OCI-LY1 (cell line): Measurements from ENCODE around the gene TLCD1.

Source experiments
- H2AFZ ChIP-seq: fragments of 200-600 bp; sonication (generic), shearing (Covaris generic); 2 replicates; pipeline ENCODE4 v1.6.0; 2014; ENCODE audit warnings: antibody characterized with exemption, mild to moderate bottlenecking, low read length
- H3F3A ChIP-seq: fragments of 200-600 bp; sonication (generic), shearing (Covaris generic); 2 replicates; pipeline ENCODE4 v1.6.0; 2014; ENCODE audit warnings: mild to moderate bottlenecking, antibody characterized with exemption, low read length, moderate library complexity; ENCODE audit not compliant: insufficient read depth
- H3K27ac ChIP-seq: fragments of 200-600 bp; sonication (generic); 2 replicates; pipeline ENCODE4 v1.5.1; 2014; ENCODE audit warnings: low read length, mixed run types, mild to moderate bottlenecking, low read depth; ENCODE audit not compliant: poor library complexity, severe bottlenecking
- H3K27me3 ChIP-seq: fragments of 200-600 bp; sonication (generic); 2 replicates; pipeline ENCODE4 v1.6.0; 2014; ENCODE audit warnings: antibody characterized with exemption, mild to moderate bottlenecking, low read length, moderate library complexity; ENCODE audit not compliant: insufficient read depth
- H3K36me3 ChIP-seq: fragments of 200-600 bp; sonication (generic); 2 replicates; pipeline ENCODE4 v1.6.1; 2014; ENCODE audit warnings: mild to moderate bottlenecking, antibody characterized with exemption, low read length, moderate library complexity, mixed read lengths; ENCODE audit not compliant: insufficient read depth
- H3K4me1 ChIP-seq: fragments of 200-600 bp; sonication (generic); 2 replicates; pipeline ENCODE4 v1.5.1; 2014; ENCODE audit warnings: mild to moderate bottlenecking, low read length, moderate library complexity; ENCODE audit not compliant: insufficient read depth, severe bottlenecking
- H3K4me2 ChIP-seq: fragments of 200-600 bp; sonication (generic), shearing (Covaris generic); 2 replicates; pipeline ENCODE4 v1.6.1; 2014; ENCODE audit warnings: low read length
- H3K4me3 ChIP-seq: fragments of 200-600 bp; sonication (generic); 2 replicates; pipeline ENCODE4 v1.5.1; 2014; ENCODE audit warnings: low read length, low read depth, mild to moderate bottlenecking, mixed read lengths; ENCODE audit not compliant: poor library complexity, severe bottlenecking
- H3K79me2 ChIP-seq: fragments of 200-600 bp; shearing (Covaris generic); 2 replicates; pipeline ENCODE4 v1.6.1; 2016; ENCODE audit warnings: mixed run types, low read length, mixed read lengths; ENCODE audit not compliant: insufficient read depth
- H3K9ac ChIP-seq: fragments of 200-600 bp; sonication (generic), shearing (Covaris generic); 2 replicates; pipeline ENCODE4 v1.6.1; 2014; ENCODE audit warnings: mild to moderate bottlenecking, low read length, mixed read lengths
- H3K9me2 ChIP-seq: fragments of 200-600 bp; sonication (generic), shearing (Covaris generic); 2 replicates; pipeline ENCODE4 v1.6.1; 2014; ENCODE audit warnings: low read depth, mild to moderate bottlenecking, low read length, mixed read lengths
- H3K9me3 ChIP-seq: fragments of 200-600 bp; shearing (Covaris generic); 2 replicates; pipeline ENCODE4 v1.6.1; 2014; ENCODE audit warnings: low read length, mixed read lengths
- H4K20me1 ChIP-seq: fragments of 200-600 bp; sonication (generic), shearing (Covaris generic); 2 replicates; pipeline ENCODE4 v1.6.0; 2016; ENCODE audit warnings: mild to moderate bottlenecking, low read length; ENCODE audit not compliant: insufficient read depth
- CTCF ChIP-seq: fragments of 200-600 bp; sonication (generic), shearing (Covaris generic); IDR thresholded peaks from 2 replicates; pipeline ENCODE4 v1.5.1; 2017; ENCODE audit warnings: mild to moderate bottlenecking, antibody characterized with exemption, low read length, moderate library complexity, mixed read lengths
- EZH2 ChIP-seq: fragments of 200-600 bp; sonication (generic), shearing (Covaris generic); IDR thresholded peaks from 2 replicates; pipeline ENCODE4 v1.8.0; 2017; ENCODE audit warnings: borderline replicate concordance, mixed run types, mild to moderate bottlenecking, antibody characterized with exemption, low read length, moderate library complexity, mixed read lengths

The TLCD1 gene

GRCh38 chr17:28735242-28735722 is 9.2 kb upstream of the TLCD1 start:
- H3K4me1 ChIP-seq: peaks cover 27% of the 10 kb centered on the region
- H3K9me2 ChIP-seq: no peaks in the 10 kb centered on the region
- H3F3A ChIP-seq: no peaks in the 10 kb centered on the region
- H2AFZ ChIP-seq: no peak overlapping the region
- no peak overlapping the region for H3K4me3 ChIP-seq
- no peak overlapping the region for H3K9ac ChIP-seq
- H3K27me3 ChIP-seq: no peaks in the 10 kb centered on the region
- H3K27ac ChIP-seq: peak overlapping the region; percentile 50
- no peaks in the 10 kb centered on the region for H4K20me1 ChIP-seq
- peaks cover 4% of the 10 kb centered on the region for H3K9me3 ChIP-seq
- no peak for TF ChIP-seq EZH2
- no peak for TF ChIP-seq CTCF
- peaks cover 33% of the 10 kb centered on the region for H3K36me3 ChIP-seq
- H3K4me2 ChIP-seq: no peak overlapping the region
- no peaks in the 10 kb centered on the region for H3K79me2 ChIP-seq

GRCh38 chr17:28734712-28735241 is 8.7 kb upstream of the TLCD1 start:
- Histone ChIP-seq H3K36me3 (peaks cover 29% of the 10 kb centered on the region), H3K9ac (no peak overlapping the region), H3K4me1 (peaks cover 25% of the 10 kb centered on the region), H3K9me3 (peaks cover 3% of the 10 kb centered on the region), H3K4me3 (no peak overlapping the region), H4K20me1 (no peaks in the 10 kb centered on the region), H3K79me2 (no peaks in the 10 kb centered on the region), H3K27ac (peak overlapping the region; percentile 50), H3K4me2 (no peak overlapping the region), H3K9me2 (no peaks in the 10 kb centered on the region), H2AFZ (no peak overlapping the region), H3F3A (no peaks in the 10 kb centered on the region), H3K27me3 (no peaks in the 10 kb centered on the region)
- TF ChIP-seq EZH2: no peak
- no peak for TF ChIP-seq CTCF

- peaks cover 16% of the 10 kb centered on the region for H3K36me3 ChIP-seq
- H3K9ac ChIP-seq: no peak overlapping the region
- H3K9me3 ChIP-seq: peaks cover 3% of the 10 kb centered on the region
- no peaks in the 10 kb centered on the region for H3K79me2 ChIP-seq
- peak overlapping the region; percentile 28 for H3K27ac ChIP-seq
- no peak overlapping the region for H3K4me2 ChIP-seq
- peaks cover 21% of the 10 kb centered on the region for H3K4me1 ChIP-seq
- no peaks in the 10 kb centered on the region for H3F3A ChIP-seq
- H3K9me2 ChIP-seq: no peaks in the 10 kb centered on the region
- H3K4me3 ChIP-seq: no peak overlapping the region
- H2AFZ ChIP-seq: no peak overlapping the region
- H4K20me1 ChIP-seq: no peaks in the 10 kb centered on the region
- TF ChIP-seq CTCF: no peak
- TF ChIP-seq EZH2: no peak
- H3K27me3 ChIP-seq: no peaks in the 10 kb centered on the region
Observed at GRCh38 chr17:28733346-28733745, 7.3 kb upstream of the TLCD1 start.
